Panc1 (cell line): ENCODE measurements around the gene AK2.
A peak's percentile ranks its signal among the peaks of the same experiment; 100 is the strongest.

Experiments used
- POLR2AphosphoS5 ChIP-seq: IDR thresholded peaks from 2 replicates; pipeline ENCODE4 v1.6.1; 2012; ENCODE audit warnings: mild to moderate bottlenecking, low read depth, low read length, moderate library complexity
- SIN3A ChIP-seq: IDR thresholded peaks from 2 replicates; pipeline ENCODE4 v1.6.1; 2012; ENCODE audit warnings: low read depth, mild to moderate bottlenecking, low read length, moderate library complexity, borderline replicate concordance; ENCODE audit not compliant: insufficient read depth
- TCF7L2 ChIP-seq: IDR thresholded peaks from 2 replicates; pipeline ENCODE4 v1.6.1; 2011; ENCODE audit warnings: mild to moderate bottlenecking, low read depth, low read length, inconsistent platforms
- TF ChIP-seq, protein P1 (sequence below): fragments of 450-650 bp; IDR thresholded peaks from 2 replicates; pipeline ENCODE4 v1.5.1; 2017; ENCODE audit warnings: mild to moderate bottlenecking
- TF ChIP-seq, protein P2 (sequence below), 2 experiments: IDR thresholded peaks; 2 replicates each; pipeline ENCODE4 v1.6.1; 2011 to 2012; ENCODE audit warnings: low read depth in 2 of 2, control low read depth in 1 of 2, low read length in 1 of 2, mild to moderate bottlenecking in 1 of 2, moderate library complexity in 1 of 2; ENCODE audit not compliant: insufficient read depth in 1 of 2

DNA sequence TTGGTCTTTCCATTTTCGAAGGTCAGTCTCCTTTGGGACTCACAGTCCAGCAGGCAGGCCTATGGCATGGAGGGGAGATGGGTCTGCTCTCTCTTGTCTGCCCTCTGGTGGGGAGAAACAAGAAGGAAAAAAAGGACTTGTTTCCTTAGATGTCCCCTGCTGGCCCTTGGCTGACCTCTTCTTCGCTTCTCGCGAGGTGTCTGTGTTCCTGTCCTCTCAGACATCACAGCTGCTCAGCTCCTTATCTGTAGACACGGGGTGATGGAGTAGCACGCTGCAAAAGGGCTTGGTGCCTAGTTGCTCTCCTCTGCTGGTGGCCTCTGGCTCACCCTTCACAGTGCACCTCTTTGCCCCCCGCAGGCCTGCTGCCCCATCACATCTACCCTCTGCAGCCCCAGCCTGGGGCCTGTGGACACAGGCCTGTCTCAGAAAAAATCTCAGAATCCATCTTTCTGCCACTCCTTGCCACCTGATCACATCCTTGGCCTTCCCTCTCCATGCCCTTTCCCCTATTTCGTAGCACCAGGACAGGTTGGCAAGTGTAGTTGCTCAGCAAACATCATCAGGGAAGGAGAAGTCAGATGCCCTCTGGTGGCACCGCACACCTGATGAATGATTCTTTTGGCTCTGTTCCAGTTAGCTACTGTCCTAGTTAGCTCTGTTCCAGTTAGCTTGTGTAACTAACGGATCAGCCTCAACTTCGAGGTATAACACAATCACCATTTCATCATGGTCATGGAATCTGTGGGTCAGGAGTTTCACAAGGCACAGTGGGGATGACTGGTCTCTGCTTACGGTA lies 18.7 kb upstream of the AK2 start:
- TF ChIP-seq SIN3A (no peak), POLR2AphosphoS5 (no peak), TCF7L2 (no peak)
- TF ChIP-seq, protein P1, sequence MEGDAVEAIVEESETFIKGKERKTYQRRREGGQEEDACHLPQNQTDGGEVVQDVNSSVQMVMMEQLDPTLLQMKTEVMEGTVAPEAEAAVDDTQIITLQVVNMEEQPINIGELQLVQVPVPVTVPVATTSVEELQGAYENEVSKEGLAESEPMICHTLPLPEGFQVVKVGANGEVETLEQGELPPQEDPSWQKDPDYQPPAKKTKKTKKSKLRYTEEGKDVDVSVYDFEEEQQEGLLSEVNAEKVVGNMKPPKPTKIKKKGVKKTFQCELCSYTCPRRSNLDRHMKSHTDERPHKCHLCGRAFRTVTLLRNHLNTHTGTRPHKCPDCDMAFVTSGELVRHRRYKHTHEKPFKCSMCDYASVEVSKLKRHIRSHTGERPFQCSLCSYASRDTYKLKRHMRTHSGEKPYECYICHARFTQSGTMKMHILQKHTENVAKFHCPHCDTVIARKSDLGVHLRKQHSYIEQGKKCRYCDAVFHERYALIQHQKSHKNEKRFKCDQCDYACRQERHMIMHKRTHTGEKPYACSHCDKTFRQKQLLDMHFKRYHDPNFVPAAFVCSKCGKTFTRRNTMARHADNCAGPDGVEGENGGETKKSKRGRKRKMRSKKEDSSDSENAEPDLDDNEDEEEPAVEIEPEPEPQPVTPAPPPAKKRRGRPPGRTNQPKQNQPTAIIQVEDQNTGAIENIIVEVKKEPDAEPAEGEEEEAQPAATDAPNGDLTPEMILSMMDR, result peak; percentile 89
- TF ChIP-seq, protein P2, sequence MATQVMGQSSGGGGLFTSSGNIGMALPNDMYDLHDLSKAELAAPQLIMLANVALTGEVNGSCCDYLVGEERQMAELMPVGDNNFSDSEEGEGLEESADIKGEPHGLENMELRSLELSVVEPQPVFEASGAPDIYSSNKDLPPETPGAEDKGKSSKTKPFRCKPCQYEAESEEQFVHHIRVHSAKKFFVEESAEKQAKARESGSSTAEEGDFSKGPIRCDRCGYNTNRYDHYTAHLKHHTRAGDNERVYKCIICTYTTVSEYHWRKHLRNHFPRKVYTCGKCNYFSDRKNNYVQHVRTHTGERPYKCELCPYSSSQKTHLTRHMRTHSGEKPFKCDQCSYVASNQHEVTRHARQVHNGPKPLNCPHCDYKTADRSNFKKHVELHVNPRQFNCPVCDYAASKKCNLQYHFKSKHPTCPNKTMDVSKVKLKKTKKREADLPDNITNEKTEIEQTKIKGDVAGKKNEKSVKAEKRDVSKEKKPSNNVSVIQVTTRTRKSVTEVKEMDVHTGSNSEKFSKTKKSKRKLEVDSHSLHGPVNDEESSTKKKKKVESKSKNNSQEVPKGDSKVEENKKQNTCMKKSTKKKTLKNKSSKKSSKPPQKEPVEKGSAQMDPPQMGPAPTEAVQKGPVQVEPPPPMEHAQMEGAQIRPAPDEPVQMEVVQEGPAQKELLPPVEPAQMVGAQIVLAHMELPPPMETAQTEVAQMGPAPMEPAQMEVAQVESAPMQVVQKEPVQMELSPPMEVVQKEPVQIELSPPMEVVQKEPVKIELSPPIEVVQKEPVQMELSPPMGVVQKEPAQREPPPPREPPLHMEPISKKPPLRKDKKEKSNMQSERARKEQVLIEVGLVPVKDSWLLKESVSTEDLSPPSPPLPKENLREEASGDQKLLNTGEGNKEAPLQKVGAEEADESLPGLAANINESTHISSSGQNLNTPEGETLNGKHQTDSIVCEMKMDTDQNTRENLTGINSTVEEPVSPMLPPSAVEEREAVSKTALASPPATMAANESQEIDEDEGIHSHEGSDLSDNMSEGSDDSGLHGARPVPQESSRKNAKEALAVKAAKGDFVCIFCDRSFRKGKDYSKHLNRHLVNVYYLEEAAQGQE (IDR thresholded peaks at IDR 0.05; ENCODE audit: insufficient read depth in 1 of 2, low read depth in 2 of 2, low read length in 1 of 2), result no peak
